ENCODE measurements around the gene EEF1A2.

The EEF1A2 gene

GRCh38 chr20:63466861-63467260 lies 32.0 kb downstream of the EEF1A2 start:
- DNase-seq, result no peak

GRCh38 chr20:63466250-63466825 lies 32.5 kb downstream of the EEF1A2 start:
- no peak for DNase-seq

- DNase-seq, result no peak
These were observed 33.3 kb downstream of the EEF1A2 start for GRCh38 chr20:63465380-63466249.

- no peak for DNase-seq
These were observed 34.6 kb downstream of the EEF1A2 start for GRCh38 chr20:63464289-63464635.

GRCh38 chr20:63463400-63464288 lies 35.2 kb downstream of the EEF1A2 start:
- DNase-seq, result peak; percentile 15

GRCh38 chr20:63462244-63462643 lies 36.6 kb downstream of the EEF1A2 start:
- no peak for DNase-seq

- no peak for DNase-seq
These were observed 37.6 kb downstream of the EEF1A2 start for GRCh38 chr20:63461104-63461763.

- DNase-seq, result no peak
These were observed 39.9 kb downstream of the EEF1A2 start for GRCh38 chr20:63459070-63459380.

GRCh38 chr20:63458170-63459069 lies 40.5 kb downstream of the EEF1A2 start:
- DNase-seq, result no peak

- DNase-seq, result peak; percentile 29
These were observed 41.1 kb downstream of the EEF1A2 start for GRCh38 chr20:63457737-63458136.

- no peak for DNase-seq
These were observed 42.2 kb downstream of the EEF1A2 start for GRCh38 chr20:63456429-63457284.

- no peak for DNase-seq
These were observed 43.4 kb downstream of the EEF1A2 start for GRCh38 chr20:63455568-63455859.

GRCh38 chr20:63454731-63455567 lies 43.9 kb downstream of the EEF1A2 start:
- DNase-seq, result no peak

- DNase-seq, result no peak
These were observed 45.9 kb downstream of the EEF1A2 start for GRCh38 chr20:63452821-63453523.

- DNase-seq, result no peak
These were observed 46.5 kb downstream of the EEF1A2 start for GRCh38 chr20:63452341-63452740.

- no peak for DNase-seq
These were observed 47.1 kb downstream of the EEF1A2 start for GRCh38 chr20:63451821-63452220.

GRCh38 chr20:63449796-63450730 lies 48.8 kb downstream of the EEF1A2 start:
- DNase-seq, result no peak

GRCh38 chr20:63449025-63449424 lies 49.9 kb downstream of the EEF1A2 start:
- no peak for DNase-seq

- no peak for DNase-seq
These were observed 50.9 kb downstream of the EEF1A2 start for GRCh38 chr20:63448031-63448430.
